ENCODE data around the gene GDPD3. TPM values are rescaled to one million over a fixed set of nuclear protein-coding genes. Genes with fewer than 3 reads are reported as not detected.

The GDPD3 gene
- total RNA-seq, 3 donors from 2014 or later, result 1.6 to 7.3 (median 2.0) TPM

- TF ChIP-seq POLR2A (IDR thresholded peaks at IDR 0.05) (no peak), POLR2AphosphoS5 (IDR thresholded peaks at IDR 0.05) (no peak), CTCF (IDR thresholded peaks at IDR 0.05) (no peak)
- intact Hi-C loops (cut with DNase I; ENCODE audit: low total_unique reads), result no loop called here
- DNase-seq (ENCODE audit: low spot score in 2 of 2), result no peak
Observed at GRCh38 chr16:30063278-30063892, 50.0 kb downstream of the GDPD3 start.

DNA sequence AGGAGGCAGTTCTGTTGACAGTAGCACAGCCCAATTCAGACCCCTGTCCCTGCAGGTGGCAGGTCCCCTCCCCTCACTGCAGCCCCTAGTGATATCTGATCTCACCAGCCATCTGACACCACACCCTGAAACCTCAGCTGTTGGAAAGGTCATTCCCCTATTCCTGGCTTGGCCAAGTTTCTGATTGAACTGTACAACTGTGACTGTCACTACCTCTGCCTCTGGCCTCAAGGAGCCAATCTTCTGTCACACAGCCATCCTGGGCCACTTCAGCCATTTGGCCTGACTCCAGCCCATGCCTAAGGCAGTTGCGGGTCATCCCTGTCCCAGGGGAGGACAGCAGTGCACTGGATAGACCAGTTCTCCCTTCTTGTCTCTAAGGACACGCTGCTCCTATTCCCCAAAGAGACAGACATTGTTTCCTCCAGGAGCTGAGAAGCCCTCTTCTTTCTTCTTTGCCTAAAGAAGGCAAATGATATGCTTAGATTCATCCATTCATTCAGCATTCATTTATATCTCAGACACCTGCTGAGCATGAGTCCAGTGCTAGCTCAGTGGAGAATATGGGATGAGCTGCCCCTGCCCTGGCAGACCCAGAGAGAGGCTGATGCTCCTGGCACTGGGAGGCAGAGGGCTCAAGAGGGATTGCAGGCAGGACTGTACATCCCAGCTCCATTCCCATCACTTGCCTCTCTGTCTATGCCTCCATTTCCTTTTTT lies 52.3 kb downstream of the GDPD3 start:
- TF ChIP-seq CTCF (IDR thresholded peaks at IDR 0.05) (no peak), POLR2AphosphoS5 (IDR thresholded peaks at IDR 0.05) (peak; percentile 27 to 63 (median 62))
- H3K36me3 ChIP-seq, result no peaks in the 10 kb centered on the region
- peak overlapping the region in 1 of 3 donors; percentile 27 for H3K4me3 ChIP-seq
- H3K9me3 ChIP-seq, result no peaks in the 10 kb centered on the region
- intact Hi-C loops (cut with DNase I; ENCODE audit: low total_unique reads), result no loop called here
- peak; percentile 85 to 91 for DNase-seq (ENCODE audit: low spot score in 2 of 2)
- H3K27me3 ChIP-seq, result no peaks in the 10 kb centered on the region
- H3K27ac ChIP-seq, result peak overlapping the region; percentile 81 to 93
- H3K4me1 ChIP-seq, result peaks cover 8 to 9% of the 10 kb centered on the region in 2 donors

More at GRCh38 chr16:30063278-30063892, 50.0 kb downstream of the GDPD3 start:
- H3K4me1 ChIP-seq, result peaks cover 9 to 17% of the 10 kb centered on the region in 2 donors
- no peaks in the 10 kb centered on the region for H3K27me3 ChIP-seq
- H3K4me3 ChIP-seq, result peak overlapping the region; percentile 87 to 97 (median 95)
- H3K9me3 ChIP-seq, result no peaks in the 10 kb centered on the region
- H3K36me3 ChIP-seq, result peaks cover 1% of the 10 kb centered on the region
- peak overlapping the region; percentile 93 to 98 for H3K27ac ChIP-seq

DNA sequence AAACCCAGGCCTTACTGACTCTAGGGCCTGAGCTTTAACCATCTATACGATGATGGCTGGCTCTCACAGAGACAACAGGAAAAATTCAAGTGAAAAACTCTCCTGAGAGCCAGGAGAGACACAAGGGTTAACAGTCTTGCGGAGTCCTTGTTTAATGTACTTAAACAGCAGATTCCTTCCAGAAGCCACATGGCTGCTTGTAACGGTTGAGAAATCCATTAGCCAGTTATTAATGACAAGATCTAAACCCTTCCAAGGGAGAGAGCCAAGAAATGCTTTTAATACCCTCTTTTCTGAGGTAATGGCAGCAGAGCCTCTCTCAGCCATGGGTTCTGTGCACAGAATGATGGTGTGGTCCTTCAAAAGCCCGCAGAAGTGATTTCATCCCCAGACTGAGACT lies 53.0 kb downstream of the GDPD3 start:
- TF ChIP-seq POLR2AphosphoS5 (IDR thresholded peaks at IDR 0.05) (no peak), POLR2A (IDR thresholded peaks at IDR 0.05) (no peak), CTCF (IDR thresholded peaks at IDR 0.05) (no peak)
- peak overlapping the region; percentile 81 to 93 for H3K27ac ChIP-seq

DNA sequence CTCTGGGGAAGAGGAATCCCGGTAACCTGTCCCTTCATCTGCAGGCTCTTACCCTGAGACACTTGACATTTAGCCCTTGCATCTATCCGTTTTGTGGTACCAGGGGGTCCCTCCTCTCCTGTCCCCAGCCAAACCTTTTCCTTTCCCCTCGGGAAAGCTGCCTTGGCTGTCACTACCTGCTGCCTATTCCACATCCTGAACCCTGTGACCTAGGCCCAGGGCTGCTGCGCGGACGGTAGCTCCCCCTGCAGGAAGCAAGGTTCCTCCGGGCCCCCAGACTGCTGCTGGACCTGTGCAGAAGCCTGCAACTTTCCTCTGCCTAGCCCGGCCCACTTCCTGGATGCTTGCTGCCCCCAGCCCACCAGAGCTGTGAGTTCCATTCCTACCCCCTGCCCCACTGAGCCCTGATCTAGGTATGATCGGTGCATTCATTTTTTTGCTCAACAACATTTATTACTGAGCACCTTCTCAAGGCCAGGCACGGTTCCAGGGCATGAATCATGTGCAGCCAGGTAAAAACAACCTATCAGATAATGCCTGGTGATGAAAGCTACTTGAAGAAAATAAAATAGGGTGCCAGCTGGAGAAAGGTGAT lies 58.3 kb downstream of the GDPD3 start:
- Histone ChIP-seq H3K27me3 (no peaks in the 10 kb centered on the region), H3K27ac (peak overlapping the region; percentile 41 to 50), H3K36me3 (no peaks in the 10 kb centered on the region), H3K9me3 (no peaks in the 10 kb centered on the region), H3K4me1 (no peaks in the 10 kb centered on the region), H3K4me3 (no peak overlapping the region)
- DNase-seq (ENCODE audit: low spot score in 2 of 2), result peak in 1 of 2 donors; percentile 68
- intact Hi-C loops (cut with DNase I; ENCODE audit: low total_unique reads), result no loop called here
- TF ChIP-seq CTCF (IDR thresholded peaks at IDR 0.05) (peak in 1 of 3 donors; percentile 43), POLR2A (IDR thresholded peaks at IDR 0.05) (no peak), POLR2AphosphoS5 (IDR thresholded peaks at IDR 0.05) (no peak)

More for the DNA sequence above, 53.0 kb downstream of the GDPD3 start:
- no peaks in the 10 kb centered on the region for H3K27me3 ChIP-seq
- intact Hi-C loops (cut with DNase I; ENCODE audit: low total_unique reads), result no loop called here
- H3K9me3 ChIP-seq, result no peaks in the 10 kb centered on the region
- DNase-seq (ENCODE audit: low spot score in 2 of 2), result no peak
- peak overlapping the region in 1 of 3 donors; percentile 27 for H3K4me3 ChIP-seq
- peaks cover 8 to 9% of the 10 kb centered on the region in 2 donors for H3K4me1 ChIP-seq
- no peaks in the 10 kb centered on the region for H3K36me3 ChIP-seq

Other genes starting within 250 kb of the GDPD3 start
- gene SEZ6L2, start 214.0 kb downstream of the GDPD3 start, total RNA-seq, result 1 to 10 TPM in 2 of 3 donors, under 1 TPM in 1; 0.16 to 7.2 (median 5.0) TPM
- gene ASPHD1, start 213.0 kb downstream of the GDPD3 start, total RNA-seq, result 1 to 10 TPM in 2 of 3 donors, not detected in 1; 1.3 to 2.5 TPM
- gene KCTD13, start 187.3 kb downstream of the GDPD3 start, total RNA-seq, result 10 to 100 TPM; 14.3 to 20.5 (median 18.7) TPM
- 100 to 1,000 TPM; 111 to 135 (median 128) TPM for gene TMEM219, start 151.5 kb downstream of the GDPD3 start, total RNA-seq
- gene TAOK2, start 139.7 kb downstream of the GDPD3 start, total RNA-seq, result 10 to 100 TPM; 31.8 to 51.1 (median 37.3) TPM
- 10 to 100 TPM; 10.5 to 18.2 (median 15.5) TPM for gene HIRIP3, start 117.9 kb downstream of the GDPD3 start, total RNA-seq
- gene INO80E, start 117.3 kb downstream of the GDPD3 start, total RNA-seq, result 10 to 100 TPM; 31.8 to 39.7 (median 38.6) TPM
- gene DOC2A, start 102.5 kb downstream of the GDPD3 start, total RNA-seq, result 1 to 10 TPM in 2 of 3 donors, under 1 TPM in 1; 0.48 to 4.5 (median 2.3) TPM
- gene C16orf92, start 90.3 kb downstream of the GDPD3 start, total RNA-seq, result not detected
- gene TLCD3B, start 82.3 kb downstream of the GDPD3 start, total RNA-seq, result under 1 TPM in 1 of 3 donors, not detected in 2; 0.29 TPM
- gene ALDOA, start 47.8 kb downstream of the GDPD3 start, total RNA-seq, result 100 to 1,000 TPM; 479 to 672 (median 540) TPM
- gene PPP4C, start 37.5 kb downstream of the GDPD3 start, total RNA-seq, result 10 to 100 TPM; 47.7 to 55.1 (median 51.7) TPM
- under 1 TPM; 0.73 to 0.98 (median 0.80) TPM for gene TBX6, start 21.6 kb downstream of the GDPD3 start, total RNA-seq
- 100 to 1,000 TPM; 106 to 143 (median 114) TPM for gene YPEL3, start 17.3 kb downstream of the GDPD3 start, total RNA-seq
- gene MAPK3, start 9.7 kb upstream of the GDPD3 start, total RNA-seq, result 10 to 100 TPM; 46.5 to 82.1 (median 67.5) TPM
- gene CORO1A, start 70.1 kb upstream of the GDPD3 start, total RNA-seq, result 10 to 100 TPM; 24.4 to 30.9 (median 24.9) TPM
- gene BOLA2B, start 80.1 kb upstream of the GDPD3 start, total RNA-seq, result 100 to 1,000 TPM; 125 to 267 (median 258) TPM
- gene SLX1A, start 80.3 kb upstream of the GDPD3 start, total RNA-seq, result 10 to 100 TPM; 27.4 to 59.0 (median 34.7) TPM
- gene SULT1A3, start 85.7 kb upstream of the GDPD3 start, total RNA-seq, result 10 to 100 TPM; 12.3 to 27.0 (median 15.7) TPM
- gene NPIPB13, start 134.9 kb upstream of the GDPD3 start, total RNA-seq, result 10 to 100 TPM in 2 of 3 donors, 1 to 10 TPM in 1; 5.9 to 14.0 (median 10.2) TPM
- gene CD2BP2, start 241.8 kb upstream of the GDPD3 start, total RNA-seq, result 10 to 100 TPM; 26.2 to 47.2 (median 38.3) TPM

Data from breast epithelium (tissue), 4 donors.